GM04504 (cell line): Measurements from ENCODE around the gene LRRC55.
"Not testable (repeated sequence)": the region's sequence is repeated elsewhere in the genome, so short reads cannot be mapped to it uniquely, and the experiment has no call there.

Source experiments
- DNase-seq: peaks from one replicate; pipeline ENCODE4 v3.0.0-alpha.2; 2012; ENCODE audit warnings: low read depth

The LRRC55 gene

DNA sequence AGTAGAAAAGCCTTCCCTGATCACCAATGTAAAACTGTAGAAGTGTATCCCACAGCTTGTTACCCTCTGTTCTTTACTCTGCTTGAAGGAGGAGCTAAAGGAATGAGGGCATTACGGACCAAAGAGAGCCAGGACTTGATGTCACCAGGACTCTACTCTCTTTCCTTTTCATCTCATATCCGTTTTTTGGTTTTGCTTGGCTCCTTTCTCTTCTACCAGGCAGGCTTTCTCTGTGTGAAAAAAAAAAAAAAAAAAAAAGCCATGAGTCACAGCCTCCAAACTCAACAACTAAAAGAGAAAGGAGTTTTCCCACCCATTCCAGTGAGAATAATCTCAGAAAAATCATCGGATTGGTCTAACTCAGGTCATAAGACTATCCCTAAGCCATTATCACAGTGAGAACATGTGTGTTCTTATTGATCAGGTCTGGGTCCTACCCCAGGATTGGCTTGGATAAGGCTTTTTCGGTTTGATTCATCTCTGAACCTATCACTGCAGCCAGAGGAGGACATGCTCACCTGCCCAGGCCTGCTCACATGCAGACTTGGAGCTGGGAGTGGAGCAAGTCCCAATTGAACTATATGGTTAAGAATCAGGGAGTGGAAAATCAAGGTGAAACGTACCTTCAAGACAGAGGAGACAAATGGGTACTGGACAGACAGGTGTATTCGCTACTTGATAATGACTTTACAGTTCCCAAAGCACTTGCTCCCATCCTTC, 19.4 kb upstream of the LRRC55 start:
- no peak for DNase-seq

GRCh38 chr11:57163160-57163868, 18.4 kb upstream of the LRRC55 start:
- no peak for DNase-seq

DNA sequence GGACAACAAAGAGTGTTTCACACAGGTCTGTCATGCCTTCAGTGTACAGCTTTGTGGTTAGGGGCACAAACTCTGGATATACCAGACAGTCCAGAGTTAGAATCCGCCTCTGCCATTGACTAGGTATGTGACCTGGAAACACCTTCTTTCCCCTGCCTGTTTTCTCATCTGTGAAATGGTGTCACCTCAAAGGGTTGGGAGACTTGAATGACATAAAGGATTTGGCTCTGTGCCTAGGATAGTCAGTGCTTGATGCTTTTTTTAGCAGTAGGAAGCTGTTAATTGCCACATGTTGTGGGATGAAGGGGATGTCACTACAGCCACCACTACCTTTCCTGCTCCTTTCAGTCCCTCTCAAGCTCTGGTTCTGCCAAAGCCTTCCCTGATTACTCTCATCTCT, 17.4 kb upstream of the LRRC55 start:
- DNase-seq: no peak

DNA sequence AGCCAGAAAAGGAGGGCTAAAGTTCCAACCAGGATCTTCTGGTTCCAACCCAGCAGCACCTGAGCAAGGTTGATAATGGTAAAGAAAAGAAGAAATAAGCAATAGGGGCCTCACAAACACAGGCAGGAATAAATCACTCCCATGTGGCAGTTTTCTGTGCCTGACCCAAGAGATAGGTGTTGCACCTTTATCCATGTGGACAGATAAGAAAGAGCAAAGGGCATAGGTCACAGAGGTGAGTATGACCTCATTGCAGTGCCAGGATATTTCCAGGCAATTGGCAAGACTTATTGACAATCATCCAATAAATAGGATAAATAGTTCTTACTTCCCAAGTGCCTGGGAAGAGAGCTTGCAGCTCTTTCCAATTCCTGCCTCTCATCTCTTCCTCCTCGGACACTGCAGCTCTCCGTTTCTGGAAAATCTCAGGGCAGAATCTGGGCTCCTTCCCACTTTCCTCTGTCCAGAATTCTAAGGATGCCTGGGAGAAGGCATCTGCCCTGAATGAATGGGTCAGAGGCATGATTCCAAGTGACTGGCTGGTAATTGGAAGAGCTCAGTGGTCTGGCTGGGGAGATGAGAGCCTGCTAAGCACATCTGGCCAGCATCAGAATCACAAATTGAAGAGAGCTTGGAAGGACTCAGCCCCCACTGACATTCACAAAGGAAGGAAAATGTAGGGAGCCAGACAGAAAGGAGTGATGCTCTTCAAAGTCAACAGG, 14.5 kb upstream of the LRRC55 start:
- no peak for DNase-seq

- DNase-seq: not testable (repeated sequence)
These were observed 11.9 kb upstream of the LRRC55 start for GRCh38 chr11:57169732-57170313.

GRCh38 chr11:57172031-57172430, 9.7 kb upstream of the LRRC55 start:
- DNase-seq: no peak

DNA sequence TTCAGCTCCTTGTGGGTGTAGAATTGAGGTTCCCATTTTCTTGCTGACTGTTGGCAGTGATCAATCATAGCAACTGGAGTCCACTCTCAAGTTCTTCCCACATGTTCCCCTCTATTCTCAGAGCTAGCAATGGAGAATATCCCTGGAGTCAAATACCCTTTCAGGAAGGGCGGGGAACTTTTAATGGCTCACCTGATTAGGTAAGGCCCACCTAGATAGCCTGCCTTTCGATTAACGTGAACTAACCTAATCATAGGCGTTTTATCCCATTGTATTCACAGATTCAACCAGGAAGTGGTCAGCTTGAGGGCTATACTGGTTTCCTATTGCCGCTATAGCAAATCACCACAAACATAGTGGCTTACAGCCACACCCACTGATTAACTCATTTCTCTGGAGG, 7.1 kb upstream of the LRRC55 start:
- DNase-seq: no peak

- DNase-seq: no peak
These were observed 6.3 kb upstream of the LRRC55 start for GRCh38 chr11:57175478-57175877.

GRCh38 chr11:57178334-57178733, 3.4 kb upstream of the LRRC55 start:
- DNase-seq: no peak

DNA sequence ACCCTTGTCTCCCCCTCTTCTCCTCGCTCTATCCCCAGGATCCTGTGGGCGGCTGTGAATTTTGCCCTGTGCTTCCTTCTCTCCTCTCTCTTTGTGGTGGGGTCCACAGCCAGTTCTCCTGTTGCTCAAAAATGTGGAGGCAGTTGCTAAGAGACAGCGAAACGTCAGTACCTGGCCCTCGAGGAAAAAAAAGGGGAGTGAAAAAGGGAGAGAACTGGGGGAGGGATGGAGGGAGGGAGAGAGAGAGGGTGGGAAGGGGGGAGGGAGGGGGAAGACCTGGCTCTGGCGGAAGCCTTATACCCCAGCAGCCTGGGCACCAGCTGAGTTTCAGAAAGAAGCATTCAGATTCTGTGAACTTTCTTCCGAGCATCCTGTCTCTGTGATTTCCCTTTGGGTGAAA, 2.1 kb upstream of the LRRC55 start:
- no peak for DNase-seq

DNA sequence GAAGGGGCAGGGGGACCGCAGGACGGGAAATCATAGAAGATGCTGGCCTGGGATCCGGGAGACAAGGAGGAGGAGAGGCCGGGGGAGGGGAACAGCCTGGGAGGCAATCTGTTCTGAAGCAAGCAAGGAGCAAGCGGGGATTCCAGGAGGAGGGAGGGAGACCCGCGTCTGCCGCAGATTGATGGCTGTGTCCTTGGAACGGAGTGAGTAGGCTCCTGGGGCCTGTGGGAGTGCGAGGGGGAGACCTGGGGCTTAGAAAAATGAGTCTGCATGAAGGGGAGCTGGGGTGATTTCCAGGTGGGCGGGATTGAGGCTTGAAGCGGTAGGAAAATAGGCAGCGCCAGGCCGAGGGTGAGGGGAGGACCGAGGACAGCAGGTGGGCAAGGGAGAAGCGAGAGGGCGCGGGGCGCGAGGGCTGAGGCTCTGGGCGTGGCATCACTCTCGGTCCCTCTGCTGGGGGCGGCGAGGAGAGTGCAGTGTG, 1.6 kb upstream of the LRRC55 start:
- DNase-seq: no peak

DNA sequence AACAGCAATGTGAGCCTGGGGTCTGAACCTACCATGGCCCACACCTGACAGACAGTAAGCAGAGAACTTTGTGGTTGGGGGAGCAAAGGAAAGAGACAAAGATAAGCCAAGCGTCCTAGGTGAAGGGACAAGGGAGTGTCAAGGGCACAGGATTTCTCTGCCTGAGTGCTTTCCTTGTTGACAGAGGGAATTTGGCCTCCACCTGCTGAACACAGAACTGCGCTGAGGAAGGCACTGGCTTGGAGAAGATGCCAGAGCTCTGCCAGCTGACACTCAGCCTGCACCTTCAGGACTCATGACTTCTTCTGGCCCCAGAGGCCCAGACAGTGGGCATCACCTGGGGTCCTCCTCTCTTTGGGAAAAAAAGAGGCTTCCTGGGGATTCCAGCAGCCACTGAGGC, 789 bp upstream of the LRRC55 start:
- no peak for DNase-seq

DNA sequence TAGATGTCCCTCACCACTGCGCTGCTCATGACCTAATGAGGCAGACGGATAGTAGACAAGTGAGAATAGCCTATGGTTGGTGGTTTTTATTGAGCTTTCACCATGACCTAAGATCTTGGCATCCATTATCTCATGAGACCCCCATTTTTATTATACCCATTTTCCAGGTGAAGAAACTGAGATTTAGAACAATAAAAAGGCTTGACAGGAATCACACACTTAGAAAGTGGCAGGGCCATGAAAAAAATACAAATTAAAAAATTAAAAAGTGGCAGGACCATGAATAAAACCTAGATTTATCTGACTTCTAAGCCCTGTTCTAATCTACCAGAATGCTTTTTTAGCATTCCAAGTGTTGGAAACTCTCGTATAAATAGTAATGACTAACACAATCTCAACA, 1.1 kb downstream of the LRRC55 start:
- DNase-seq: no peak

DNA sequence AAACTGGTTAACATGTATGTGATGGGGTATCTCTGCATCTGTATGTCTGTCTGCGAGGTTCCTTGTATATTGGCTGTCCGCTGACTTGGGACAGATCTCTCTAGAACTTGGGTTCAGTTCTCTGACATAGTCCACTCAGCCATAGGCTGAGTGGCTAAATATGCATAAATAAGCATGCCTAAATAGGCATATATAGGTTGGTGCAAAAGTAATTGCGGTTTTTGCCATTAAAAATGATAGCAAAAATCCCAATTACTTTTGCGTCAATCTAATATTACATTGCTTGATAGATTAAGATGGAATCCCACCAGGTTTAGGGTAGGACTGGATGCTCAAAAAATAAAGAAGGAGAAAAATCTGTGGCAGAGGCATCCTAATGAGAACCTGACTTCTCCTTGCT, 8.8 kb downstream of the LRRC55 start:
- DNase-seq: no peak

GRCh38 chr11:57191311-57192219, 9.8 kb downstream of the LRRC55 start:
- DNase-seq: no peak

DNA sequence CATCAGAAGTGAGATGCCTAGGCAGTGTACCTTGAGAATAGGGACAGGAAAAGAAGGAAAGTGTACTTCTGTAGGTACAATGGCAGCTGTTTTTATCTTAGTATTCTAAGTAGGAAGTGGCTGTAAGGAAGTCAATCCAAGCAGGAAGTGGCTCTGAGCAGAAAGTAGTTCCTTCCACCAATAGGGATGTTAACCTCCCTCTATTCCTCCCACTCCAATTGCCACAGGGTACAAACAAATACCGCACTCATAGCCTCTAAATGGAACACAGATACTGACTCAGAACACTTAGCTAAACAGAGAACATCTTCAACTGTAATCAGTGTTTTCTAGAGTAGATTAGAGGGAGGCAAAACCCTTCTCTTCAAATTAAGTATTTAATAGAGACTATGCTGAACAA, 10.6 kb downstream of the LRRC55 start:
- no peak for DNase-seq

DNA sequence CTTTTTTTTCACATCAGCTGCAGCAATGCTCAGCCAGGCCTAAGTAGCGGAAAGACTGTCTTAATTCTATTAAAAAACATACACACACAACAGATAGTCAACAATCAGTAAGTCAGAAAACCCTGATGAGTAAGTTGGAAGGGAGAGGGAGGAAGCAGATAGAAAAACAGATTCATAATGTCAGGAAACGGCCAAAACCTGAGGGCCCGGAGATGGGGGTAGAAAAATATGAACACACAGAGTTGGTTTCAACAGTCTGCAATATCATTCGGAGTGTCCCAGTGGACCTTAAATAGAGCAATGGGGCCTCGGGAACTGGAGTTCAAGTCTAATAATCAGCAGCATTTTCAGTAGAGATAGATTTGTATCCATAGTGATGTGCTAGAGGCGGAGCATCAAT, 14.8 kb downstream of the LRRC55 start:
- no peak for DNase-seq

GRCh38 chr11:57197762-57198161, 16.0 kb downstream of the LRRC55 start:
- no peak for DNase-seq

- no peak for DNase-seq
These were observed 17.6 kb downstream of the LRRC55 start for GRCh38 chr11:57199330-57199729.

GRCh38 chr11:57200917-57201316, 19.2 kb downstream of the LRRC55 start:
- DNase-seq: no peak

DNA sequence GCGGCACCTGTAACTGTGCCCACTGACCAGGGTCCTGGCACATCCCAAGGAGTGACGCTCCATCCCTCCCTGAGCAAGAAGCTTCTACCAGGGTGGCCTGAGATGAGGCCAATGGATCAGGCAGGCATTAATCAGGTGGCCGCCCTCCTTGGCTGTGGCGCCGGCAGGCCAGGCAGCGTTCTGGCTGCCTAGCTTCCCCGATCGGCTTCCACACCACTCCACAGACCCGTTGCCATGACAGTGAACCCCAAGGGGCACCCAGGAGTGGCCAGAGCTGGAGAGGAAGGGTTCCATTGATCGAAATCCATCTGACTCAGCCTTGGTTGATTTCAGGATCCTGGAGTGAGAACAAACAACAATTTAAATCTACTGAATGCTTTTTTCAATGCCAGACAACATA, 20.5 kb downstream of the LRRC55 start:
- no peak for DNase-seq

DNA sequence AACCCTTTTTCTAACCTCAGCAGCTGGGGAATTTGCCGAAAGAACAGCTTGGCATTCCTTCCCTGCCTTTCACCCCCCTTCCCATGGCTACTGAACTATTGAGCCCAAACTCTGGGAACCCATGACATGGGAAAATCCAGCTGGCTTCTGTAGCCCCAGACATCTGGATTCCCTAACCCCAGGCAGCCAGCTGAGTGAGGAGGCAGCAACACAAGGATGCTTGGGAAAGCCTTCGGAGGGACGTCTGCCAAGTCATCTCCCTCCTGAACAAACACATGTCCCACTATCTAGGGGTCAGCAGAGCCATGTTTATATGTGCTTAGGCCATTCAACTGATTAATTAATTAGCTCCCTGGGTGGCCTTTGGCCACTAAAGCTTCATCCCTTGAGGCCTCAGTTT, 21.6 kb downstream of the LRRC55 start:
- no peak for DNase-seq
